ENCODE results near the gene INPP5D.

The INPP5D gene

GRCh38 chr2:233107831-233108300 lies 47.7 kb downstream of the INPP5D start:
- DNase-seq (ENCODE audit: low read depth): no peak
- TF ChIP-seq, protein P1, sequence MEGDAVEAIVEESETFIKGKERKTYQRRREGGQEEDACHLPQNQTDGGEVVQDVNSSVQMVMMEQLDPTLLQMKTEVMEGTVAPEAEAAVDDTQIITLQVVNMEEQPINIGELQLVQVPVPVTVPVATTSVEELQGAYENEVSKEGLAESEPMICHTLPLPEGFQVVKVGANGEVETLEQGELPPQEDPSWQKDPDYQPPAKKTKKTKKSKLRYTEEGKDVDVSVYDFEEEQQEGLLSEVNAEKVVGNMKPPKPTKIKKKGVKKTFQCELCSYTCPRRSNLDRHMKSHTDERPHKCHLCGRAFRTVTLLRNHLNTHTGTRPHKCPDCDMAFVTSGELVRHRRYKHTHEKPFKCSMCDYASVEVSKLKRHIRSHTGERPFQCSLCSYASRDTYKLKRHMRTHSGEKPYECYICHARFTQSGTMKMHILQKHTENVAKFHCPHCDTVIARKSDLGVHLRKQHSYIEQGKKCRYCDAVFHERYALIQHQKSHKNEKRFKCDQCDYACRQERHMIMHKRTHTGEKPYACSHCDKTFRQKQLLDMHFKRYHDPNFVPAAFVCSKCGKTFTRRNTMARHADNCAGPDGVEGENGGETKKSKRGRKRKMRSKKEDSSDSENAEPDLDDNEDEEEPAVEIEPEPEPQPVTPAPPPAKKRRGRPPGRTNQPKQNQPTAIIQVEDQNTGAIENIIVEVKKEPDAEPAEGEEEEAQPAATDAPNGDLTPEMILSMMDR (IDR thresholded peaks at IDR 0.05; ENCODE audit: low read length, missing control alignments): no peak
- H3K4me3 ChIP-seq (replicated peaks; ENCODE audit: low read depth, low read length): no peak overlapping the region

GRCh38 chr2:233108611-233109490 lies 48.7 kb downstream of the INPP5D start:
- no peak overlapping the region for H3K4me3 ChIP-seq (replicated peaks; ENCODE audit: low read depth, low read length)
- TF ChIP-seq, protein P1 (IDR thresholded peaks at IDR 0.05; ENCODE audit: low read length, missing control alignments): no peak
- DNase-seq (ENCODE audit: low read depth): no peak

GRCh38 chr2:233111427-233111826 lies 51.3 kb downstream of the INPP5D start:
- DNase-seq (ENCODE audit: low read depth): no peak
- TF ChIP-seq, protein P1 (IDR thresholded peaks at IDR 0.05; ENCODE audit: low read length, missing control alignments): no peak
- no peak overlapping the region for H3K4me3 ChIP-seq (replicated peaks; ENCODE audit: low read depth, low read length)

- DNase-seq (ENCODE audit: low read depth): no peak
- no peak overlapping the region for H3K4me3 ChIP-seq (replicated peaks; ENCODE audit: low read depth, low read length)
- TF ChIP-seq, protein P1 (IDR thresholded peaks at IDR 0.05; ENCODE audit: low read length, missing control alignments): no peak
Observed at GRCh38 chr2:233112329-233112728, 52.2 kb downstream of the INPP5D start.

- no peak for DNase-seq (ENCODE audit: low read depth)
- no peak overlapping the region for H3K4me3 ChIP-seq (replicated peaks; ENCODE audit: low read depth, low read length)
- TF ChIP-seq, protein P1 (IDR thresholded peaks at IDR 0.05; ENCODE audit: low read length, missing control alignments): no peak
Observed at GRCh38 chr2:233112776-233113452, 52.8 kb downstream of the INPP5D start.

DNA sequence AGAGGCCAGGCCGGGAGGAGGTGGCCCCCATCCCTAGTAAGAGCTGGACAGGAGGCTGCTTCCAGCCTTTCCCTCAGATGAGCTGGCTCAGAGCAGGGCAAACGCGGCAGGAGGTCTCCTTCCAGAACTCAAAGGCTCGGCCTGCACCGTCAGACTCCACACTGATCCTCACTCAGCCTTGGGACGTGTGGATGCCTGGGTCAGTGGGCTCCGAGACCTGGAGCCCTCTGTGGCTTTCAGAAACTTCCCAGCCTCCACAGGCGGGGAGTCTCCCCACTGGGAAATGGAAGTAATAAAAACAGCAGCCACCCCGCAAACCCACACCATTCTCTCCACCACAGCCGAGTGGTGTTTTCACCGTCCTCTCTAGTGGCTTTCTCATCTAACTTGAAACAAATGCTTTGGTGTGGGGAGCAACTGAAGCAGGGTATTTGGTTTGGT lies 54.3 kb downstream of the INPP5D start:
- no peak overlapping the region for H3K4me3 ChIP-seq (replicated peaks; ENCODE audit: low read depth, low read length)
- TF ChIP-seq, protein P1 (IDR thresholded peaks at IDR 0.05; ENCODE audit: low read length, missing control alignments): no peak
- DNase-seq (ENCODE audit: low read depth): no peak
